ENCODE data around the gene RNASEH2A.

GRCh38 chr19:12773571-12773970, 32.8 kb upstream of the RNASEH2A start:
- TF ChIP-seq POLR2A (IDR thresholded peaks at IDR 0.05; ENCODE audit: low read depth, low read length) (no peak), POLR2AphosphoS5 (IDR thresholded peaks at IDR 0.05; ENCODE audit: low read depth, low read length) (no peak), TAF1 (IDR thresholded peaks at IDR 0.05; ENCODE audit: borderline replicate concordance, low read depth, low read length) (no peak)

Measured in GM12892 (cell line).